DOHH2 (cell line): ENCODE measurements around the gene SLC2A11.
"Not testable (repeated sequence)": the region's sequence is repeated elsewhere in the genome, so short reads cannot be mapped to it uniquely, and the experiment has no call there.

Experiments
- EZH2phosphoT487 ChIP-seq: fragments of 200-600 bp; sonication (generic); IDR thresholded peaks from 2 replicates; pipeline ENCODE4 v1.6.1; 2017; ENCODE audit warnings: borderline replicate concordance, mild to moderate bottlenecking, antibody characterized with exemption, low read length, moderate library complexity, mixed read lengths
- TF ChIP-seq, protein P1 (sequence below): fragments of 200-600 bp; sonication (generic); IDR thresholded peaks from one replicate; pipeline ENCODE4 v1.5.1; 2014; ENCODE audit warnings: antibody characterized with exemption, mild to moderate bottlenecking, low read depth, low read length; ENCODE audit not compliant: poor library complexity, severe bottlenecking

DNA sequence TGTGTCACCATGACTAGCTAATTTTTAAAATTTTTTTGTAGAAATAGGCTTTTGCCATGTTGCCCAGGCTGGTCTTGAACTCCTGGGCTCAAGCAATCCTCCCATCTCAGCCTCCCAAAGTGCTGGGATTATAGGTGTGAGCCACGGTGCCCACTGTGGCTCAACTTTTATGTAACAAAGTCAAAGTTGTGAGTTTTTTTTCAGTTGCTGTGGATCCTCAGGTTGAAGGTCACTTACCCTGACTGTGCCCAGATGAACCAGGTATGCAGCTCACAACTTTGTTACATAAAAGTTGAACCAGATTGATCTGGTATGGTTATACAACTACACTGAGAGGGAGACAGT lies 62.6 kb downstream of the SLC2A11 start:
- TF ChIP-seq, protein P1, sequence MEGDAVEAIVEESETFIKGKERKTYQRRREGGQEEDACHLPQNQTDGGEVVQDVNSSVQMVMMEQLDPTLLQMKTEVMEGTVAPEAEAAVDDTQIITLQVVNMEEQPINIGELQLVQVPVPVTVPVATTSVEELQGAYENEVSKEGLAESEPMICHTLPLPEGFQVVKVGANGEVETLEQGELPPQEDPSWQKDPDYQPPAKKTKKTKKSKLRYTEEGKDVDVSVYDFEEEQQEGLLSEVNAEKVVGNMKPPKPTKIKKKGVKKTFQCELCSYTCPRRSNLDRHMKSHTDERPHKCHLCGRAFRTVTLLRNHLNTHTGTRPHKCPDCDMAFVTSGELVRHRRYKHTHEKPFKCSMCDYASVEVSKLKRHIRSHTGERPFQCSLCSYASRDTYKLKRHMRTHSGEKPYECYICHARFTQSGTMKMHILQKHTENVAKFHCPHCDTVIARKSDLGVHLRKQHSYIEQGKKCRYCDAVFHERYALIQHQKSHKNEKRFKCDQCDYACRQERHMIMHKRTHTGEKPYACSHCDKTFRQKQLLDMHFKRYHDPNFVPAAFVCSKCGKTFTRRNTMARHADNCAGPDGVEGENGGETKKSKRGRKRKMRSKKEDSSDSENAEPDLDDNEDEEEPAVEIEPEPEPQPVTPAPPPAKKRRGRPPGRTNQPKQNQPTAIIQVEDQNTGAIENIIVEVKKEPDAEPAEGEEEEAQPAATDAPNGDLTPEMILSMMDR = not testable (repeated sequence)
- not testable (repeated sequence) for TF ChIP-seq EZH2phosphoT487
